HepG2 (cell line): ENCODE data around the gene EEPD1. TPM values are rescaled to one million over a fixed set of nuclear protein-coding genes. Genes with fewer than 3 reads are reported as not detected.

Experiments
- ARHGAP35 ChIP-seq: sonication (generic); formaldehyde crosslinking; IDR thresholded peaks from 2 replicates; pipeline ENCODE4 v1.9.0; 2022; ENCODE audit warnings: mild to moderate bottlenecking, inconsistent platforms, moderate library complexity, missing genetic modification reagents, borderline replicate concordance
- GATA4 ChIP-seq: sonication (generic); IDR thresholded peaks from 2 replicates; pipeline ENCODE4 v1.6.1; 2016; ENCODE audit warnings: antibody characterized with exemption, low read depth, borderline replicate concordance
- IRF2 ChIP-seq: IDR thresholded peaks from 2 replicates; pipeline ENCODE4 v1.6.1; 2018; ENCODE audit warnings: missing genetic modification reagents, missing compliant biosample characterization
- MBD4 ChIP-seq: IDR thresholded peaks from 2 replicates; pipeline ENCODE4 v1.6.1; 2012; ENCODE audit warnings: low read length, inconsistent platforms, borderline replicate concordance
- MIER2 ChIP-seq: IDR thresholded peaks from 2 replicates; pipeline ENCODE4 v1.6.1; 2016; ENCODE audit warnings: missing biosample characterization, missing genetic modification reagents
- RAD21 ChIP-seq: fragments of 450-650 bp; formaldehyde crosslinking; IDR thresholded peaks from 2 replicates; pipeline ENCODE4 v1.5.0; 2020; ENCODE audit warnings: mild to moderate bottlenecking
- SKI ChIP-seq: fragments of 450-650 bp; IDR thresholded peaks from one replicate; pipeline ENCODE4 v1.6.1; 2018; ENCODE audit warnings: mild to moderate bottlenecking; ENCODE audit not compliant: partially characterized antibody
- TBL1XR1 ChIP-seq: fragments of 150-350 bp; IDR thresholded peaks from 2 replicates; pipeline ENCODE4 v1.6.1; 2014; ENCODE audit warnings: borderline replicate concordance, low read length; ENCODE audit not compliant: partially characterized antibody
- THAP11 ChIP-seq: IDR thresholded peaks from 2 replicates; pipeline ENCODE4 v1.6.1; 2016; ENCODE audit warnings: missing biosample characterization, missing genetic modification reagents
- THYN1 ChIP-seq: sonication (generic); formaldehyde crosslinking; IDR thresholded peaks from 2 replicates; pipeline ENCODE4 v1.8.1; 2023; ENCODE audit warnings: low read depth, mild to moderate bottlenecking, moderate library complexity, missing genetic modification reagents, borderline replicate concordance
- ZNF30 ChIP-seq: sonication (generic); formaldehyde crosslinking; IDR thresholded peaks from 2 replicates; pipeline ENCODE4 v1.5.0; 2020; ENCODE audit warnings: mild to moderate bottlenecking, missing genetic modification reagents
- ZNF382 ChIP-seq: sonication (generic); formaldehyde crosslinking; IDR thresholded peaks from 2 replicates; pipeline ENCODE4 v1.5.0; 2020; ENCODE audit warnings: missing genetic modification reagents, mild to moderate bottlenecking, borderline replicate concordance
- ZNF564 ChIP-seq: sonication (generic); formaldehyde crosslinking; IDR thresholded peaks from 2 replicates; pipeline ENCODE4 v1.8.1; 2023; ENCODE audit warnings: mild to moderate bottlenecking, missing genetic modification reagents
- ZNF772 ChIP-seq: sonication (generic); formaldehyde crosslinking; IDR thresholded peaks from 2 replicates; pipeline ENCODE4 v1.5.0; 2020; ENCODE audit warnings: mild to moderate bottlenecking, missing genetic modification reagents
- ZNF788 ChIP-seq: sonication (generic); formaldehyde crosslinking; IDR thresholded peaks from 2 replicates; pipeline ENCODE4 v1.5.0; 2020; ENCODE audit warnings: mild to moderate bottlenecking, missing genetic modification reagents, borderline replicate concordance
- ZNF883 ChIP-seq: sonication (generic); formaldehyde crosslinking; IDR thresholded peaks from 2 replicates; pipeline ENCODE4 v1.5.1; 2020; ENCODE audit warnings: mild to moderate bottlenecking, missing genetic modification reagents; ENCODE audit errors: not compliant biosample characterization
- polyA plus RNA-seq, 8 experiments: library from polyadenylated mRNA; depleted of rRNA in 3 of 8; stranded (reverse) in 7 of 8; unstranded in 1 of 8; fragments of >200 nt; fragmentation: Illumina TruSeq in 4 of 8; extraction: Trizol in 4 of 8; gene quantifications; 2 replicates each; pipeline versions ENCODE4 v1.2.1 to v1.2.3, GENCODE V29; 2011 to 2016; ENCODE audit warnings: low read depth in 4 of 8, missing spikeins in 1 of 8, mixed read lengths in 1 of 8; ENCODE audit not compliant: insufficient read depth in 1 of 8
- total RNA-seq, 5 experiments: library from RNA; depleted of rRNA; stranded (reverse); fragments of >200 nt; fragmentation: Illumina TruSeq; extraction: Trizol; gene quantifications; 2 replicates each; pipeline ENCODE4 v1.2.3, GENCODE V29; 2016; ENCODE audit warnings: low read depth in 1 of 5
- TF ChIP-seq, protein P1 (sequence below), 2 experiments: fragments of 450-650 bp in 1 of 2; sonication (generic) in 1 of 2; formaldehyde crosslinking in 1 of 2; IDR thresholded peaks; 2 replicates each; pipeline versions ENCODE4 v1.6.1 to v1.8.0; 2016 to 2022; ENCODE audit warnings: antibody characterized with exemption in 1 of 2, mild to moderate bottlenecking in 1 of 2, missing genetic modification reagents in 1 of 2
- TF ChIP-seq, protein P2 (sequence below): IDR thresholded peaks from 2 replicates; pipeline ENCODE4 v1.6.1; 2016

The EEPD1 gene
- total and polyA plus RNA-seq, 2 of the 13 experiments (the other 11 are each of a cell fraction or from before 2014, with no cell fraction given), result 10.1 to 16.4 TPM

DNA sequence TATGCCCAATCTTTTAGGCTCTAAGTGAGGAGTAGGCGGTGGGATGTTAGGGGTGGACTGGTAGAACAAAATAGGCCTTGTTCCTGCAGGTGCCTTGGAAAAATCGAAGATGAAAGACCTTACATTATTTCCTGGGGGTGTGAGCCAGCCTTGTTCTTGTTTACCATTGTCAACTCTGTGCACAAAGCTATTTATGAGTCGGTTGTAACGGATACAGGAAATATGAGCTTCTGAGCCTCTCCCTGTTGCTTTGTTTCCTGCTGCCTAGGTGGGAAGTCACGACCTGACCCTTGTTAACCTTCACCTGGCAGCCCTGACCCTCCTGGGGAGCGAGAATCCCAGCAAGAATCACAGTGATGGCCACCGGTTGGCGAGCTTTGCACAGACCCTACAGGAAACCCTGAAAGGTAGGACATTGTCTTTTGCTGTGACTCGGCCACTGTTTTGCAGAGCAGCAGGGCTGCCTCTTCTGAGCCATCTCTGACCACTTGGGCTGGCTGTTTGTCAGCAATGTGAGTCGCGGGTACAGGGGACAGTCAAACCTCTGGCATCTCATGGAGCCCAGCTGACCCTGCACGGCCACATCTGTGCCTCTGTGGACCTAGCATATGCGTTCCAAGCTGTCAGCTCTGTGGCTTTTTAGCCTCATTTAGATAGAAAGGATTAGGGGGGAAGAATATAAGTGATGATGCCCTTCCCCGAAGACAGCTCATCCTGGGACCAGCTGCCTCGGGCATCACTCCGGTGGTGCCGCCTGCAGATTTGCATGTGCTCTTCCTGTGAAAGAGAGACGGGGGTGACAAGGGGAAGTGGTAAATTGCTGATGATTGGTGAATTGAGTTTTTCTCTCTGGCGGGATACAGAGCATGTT lies 134.6 kb downstream of the EEPD1 start (continued):
- TF ChIP-seq, protein P1, sequence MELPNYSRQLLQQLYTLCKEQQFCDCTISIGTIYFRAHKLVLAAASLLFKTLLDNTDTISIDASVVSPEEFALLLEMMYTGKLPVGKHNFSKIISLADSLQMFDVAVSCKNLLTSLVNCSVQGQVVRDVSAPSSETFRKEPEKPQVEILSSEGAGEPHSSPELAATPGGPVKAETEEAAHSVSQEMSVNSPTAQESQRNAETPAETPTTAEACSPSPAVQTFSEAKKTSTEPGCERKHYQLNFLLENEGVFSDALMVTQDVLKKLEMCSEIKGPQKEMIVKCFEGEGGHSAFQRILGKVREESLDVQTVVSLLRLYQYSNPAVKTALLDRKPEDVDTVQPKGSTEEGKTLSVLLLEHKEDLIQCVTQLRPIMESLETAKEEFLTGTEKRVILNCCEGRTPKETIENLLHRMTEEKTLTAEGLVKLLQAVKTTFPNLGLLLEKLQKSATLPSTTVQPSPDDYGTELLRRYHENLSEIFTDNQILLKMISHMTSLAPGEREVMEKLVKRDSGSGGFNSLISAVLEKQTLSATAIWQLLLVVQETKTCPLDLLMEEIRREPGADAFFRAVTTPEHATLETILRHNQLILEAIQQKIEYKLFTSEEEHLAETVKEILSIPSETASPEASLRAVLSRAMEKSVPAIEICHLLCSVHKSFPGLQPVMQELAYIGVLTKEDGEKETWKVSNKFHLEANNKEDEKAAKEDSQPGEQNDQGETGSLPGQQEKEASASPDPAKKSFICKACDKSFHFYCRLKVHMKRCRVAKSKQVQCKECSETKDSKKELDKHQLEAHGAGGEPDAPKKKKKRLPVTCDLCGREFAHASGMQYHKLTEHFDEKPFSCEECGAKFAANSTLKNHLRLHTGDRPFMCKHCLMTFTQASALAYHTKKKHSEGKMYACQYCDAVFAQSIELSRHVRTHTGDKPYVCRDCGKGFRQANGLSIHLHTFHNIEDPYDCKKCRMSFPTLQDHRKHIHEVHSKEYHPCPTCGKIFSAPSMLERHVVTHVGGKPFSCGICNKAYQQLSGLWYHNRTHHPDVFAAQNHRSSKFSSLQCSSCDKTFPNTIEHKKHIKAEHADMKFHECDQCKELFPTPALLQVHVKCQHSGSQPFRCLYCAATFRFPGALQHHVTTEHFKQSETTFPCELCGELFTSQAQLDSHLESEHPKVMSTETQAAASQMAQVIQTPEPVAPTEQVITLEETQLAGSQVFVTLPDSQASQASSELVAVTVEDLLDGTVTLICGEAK (IDR thresholded peaks at IDR 0.05), result no peak
- TF ChIP-seq, protein P1 (CRISPR knock-in tag; IDR thresholded peaks at IDR 0.05), result peak; percentile 60; the same call in 1 of the 2 replicates
- TF ChIP-seq ZNF564 (CRISPR knock-in tag) (0 out of 2 replicates have a peak, but pooled peaks have one; percentile 59), ZNF30 (CRISPR knock-in tag) (no peak), SKI (peak; percentile 60), MBD4 (peak; percentile 75; the same call in 1 of the 2 replicates), THAP11 (peak; percentile 65), ARHGAP35 (CRISPR knock-in tag) (0 out of 2 replicates have a peak, but pooled peaks have one; percentile 48), IRF2 (CRISPR knock-in tag) (peak; percentile 90), MIER2 (0 out of 2 replicates have a peak, but pooled peaks have one; percentile 30), RAD21 (CRISPR knock-in tag) (no peak), THYN1 (no peak), ZNF382 (CRISPR knock-in tag) (peak; percentile 82; the same call in 1 of the 2 replicates), ZNF772 (CRISPR knock-in tag) (peak; percentile 94), GATA4 (peak; percentile 87; the same call in 1 of the 2 replicates), TBL1XR1 (peak; percentile 30), ZNF883 (CRISPR knock-in tag) (no peak), ZNF788 (CRISPR knock-in tag) (0 out of 2 replicates have a peak, but pooled peaks have one; percentile 83)
- TF ChIP-seq, protein P2, sequence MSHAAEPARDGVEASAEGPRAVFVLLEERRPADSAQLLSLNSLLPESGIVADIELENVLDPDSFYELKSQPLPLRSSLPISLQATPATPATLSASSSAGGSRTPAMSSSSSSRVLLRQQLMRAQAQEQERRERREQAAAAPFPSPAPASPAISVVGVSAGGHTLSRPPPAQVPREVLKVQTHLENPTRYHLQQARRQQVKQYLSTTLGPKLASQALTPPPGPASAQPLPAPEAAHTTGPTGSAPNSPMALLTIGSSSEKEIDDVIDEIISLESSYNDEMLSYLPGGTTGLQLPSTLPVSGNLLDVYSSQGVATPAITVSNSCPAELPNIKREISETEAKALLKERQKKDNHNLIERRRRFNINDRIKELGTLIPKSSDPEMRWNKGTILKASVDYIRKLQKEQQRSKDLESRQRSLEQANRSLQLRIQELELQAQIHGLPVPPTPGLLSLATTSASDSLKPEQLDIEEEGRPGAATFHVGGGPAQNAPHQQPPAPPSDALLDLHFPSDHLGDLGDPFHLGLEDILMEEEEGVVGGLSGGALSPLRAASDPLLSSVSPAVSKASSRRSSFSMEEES (CRISPR knock-in tag), result peak; percentile 89
